ENCODE results near the gene TRMT10B.

DNA sequence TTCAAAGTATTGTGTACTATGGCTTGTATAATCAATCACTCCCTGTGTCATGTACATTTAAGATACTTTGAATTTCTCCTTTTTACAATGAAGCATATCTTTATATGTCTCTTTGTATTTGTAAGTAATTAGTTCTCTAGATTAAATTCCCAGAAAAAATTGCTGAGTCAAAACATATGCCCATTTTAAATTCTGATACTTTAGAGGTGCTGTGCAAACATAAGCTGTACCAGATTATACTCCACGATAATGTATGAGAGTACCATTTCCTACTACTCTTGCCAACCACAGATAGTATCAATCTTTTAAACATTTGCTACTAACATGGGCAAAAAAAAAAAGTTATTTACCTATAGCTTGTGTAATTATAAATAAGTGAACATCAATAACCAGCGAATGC is 65.2 kb downstream of the TRMT10B start:
- TF ChIP-seq, protein P1, sequence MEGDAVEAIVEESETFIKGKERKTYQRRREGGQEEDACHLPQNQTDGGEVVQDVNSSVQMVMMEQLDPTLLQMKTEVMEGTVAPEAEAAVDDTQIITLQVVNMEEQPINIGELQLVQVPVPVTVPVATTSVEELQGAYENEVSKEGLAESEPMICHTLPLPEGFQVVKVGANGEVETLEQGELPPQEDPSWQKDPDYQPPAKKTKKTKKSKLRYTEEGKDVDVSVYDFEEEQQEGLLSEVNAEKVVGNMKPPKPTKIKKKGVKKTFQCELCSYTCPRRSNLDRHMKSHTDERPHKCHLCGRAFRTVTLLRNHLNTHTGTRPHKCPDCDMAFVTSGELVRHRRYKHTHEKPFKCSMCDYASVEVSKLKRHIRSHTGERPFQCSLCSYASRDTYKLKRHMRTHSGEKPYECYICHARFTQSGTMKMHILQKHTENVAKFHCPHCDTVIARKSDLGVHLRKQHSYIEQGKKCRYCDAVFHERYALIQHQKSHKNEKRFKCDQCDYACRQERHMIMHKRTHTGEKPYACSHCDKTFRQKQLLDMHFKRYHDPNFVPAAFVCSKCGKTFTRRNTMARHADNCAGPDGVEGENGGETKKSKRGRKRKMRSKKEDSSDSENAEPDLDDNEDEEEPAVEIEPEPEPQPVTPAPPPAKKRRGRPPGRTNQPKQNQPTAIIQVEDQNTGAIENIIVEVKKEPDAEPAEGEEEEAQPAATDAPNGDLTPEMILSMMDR (conservative IDR thresholded peaks at IDR 0.05), result no peak
- no peak for TF ChIP-seq EZH2 (IDR thresholded peaks at IDR 0.05; ENCODE audit: low read depth)
